OCI-LY3 (cell line): Measurements from ENCODE around the gene SPATA46.

Experiments
- CTCF ChIP-seq: fragments of 200-600, 300-600 bp; sonication (generic); IDR thresholded peaks from 2 replicates; pipeline ENCODE4 v1.5.1; 2014; ENCODE audit warnings: antibody characterized with exemption, low read length, low read depth
- EZH2phosphoT487 ChIP-seq: fragments of 200-600 bp; shearing (Covaris generic); IDR thresholded peaks from 2 replicates; pipeline ENCODE4 v1.6.1; 2018; ENCODE audit warnings: antibody characterized with exemption, mixed run types, low read depth

- TF ChIP-seq CTCF: no peak
- TF ChIP-seq EZH2phosphoT487: no peak
These were observed 50.1 kb downstream of the SPATA46 start for GRCh38 chr1:162326559-162326958.
